CD4-positive, alpha-beta T cell treated with Interleukin-10 for 1 hour (primary cell): ENCODE measurements around the gene CACNG6.

Source experiments
- DNase-seq: peaks from one replicate; pipeline ENCODE4 v3.0.0-alpha.2; 2020

Gene CACNG6

GRCh38 chr19:54047616-54048015, 56.2 kb downstream of the CACNG6 start:
- no peak for DNase-seq
